Measurements from ENCODE around the gene CPD.

DNA sequence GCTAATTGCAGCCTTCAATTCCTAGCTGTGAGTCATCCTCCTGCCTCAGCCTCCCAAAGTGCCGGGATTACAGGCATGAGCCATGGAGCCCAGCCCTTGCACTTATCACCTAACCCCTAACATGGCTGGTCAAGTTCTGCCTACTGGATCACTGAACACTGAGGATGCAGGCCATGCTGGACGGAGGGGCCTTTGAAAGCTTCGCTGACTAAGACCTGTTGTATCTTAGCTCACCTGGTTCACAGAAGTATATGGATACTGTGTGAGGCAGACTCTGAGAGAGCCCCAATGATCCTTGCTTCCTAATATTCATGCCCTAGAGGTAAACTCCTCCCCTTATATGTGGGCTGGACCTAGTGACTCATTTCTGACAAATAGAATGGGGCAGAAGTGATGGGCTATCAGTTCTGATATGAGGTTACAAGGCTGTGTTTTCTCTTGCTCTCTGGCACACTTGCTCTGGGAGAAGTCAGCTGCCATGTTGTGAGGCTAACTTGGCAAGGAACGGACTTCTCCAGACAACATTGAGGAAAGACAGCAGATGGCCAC is 33.1 kb upstream of the CPD start:
- TF ChIP-seq GATA2 (IDR thresholded peaks at IDR 0.05; ENCODE audit: low read depth, low read length) (no peak), GATA3 (IDR thresholded peaks at IDR 0.05; ENCODE audit: low read depth, low read length) (no peak)
